ENCODE results near the gene ABCC10.

DNA sequence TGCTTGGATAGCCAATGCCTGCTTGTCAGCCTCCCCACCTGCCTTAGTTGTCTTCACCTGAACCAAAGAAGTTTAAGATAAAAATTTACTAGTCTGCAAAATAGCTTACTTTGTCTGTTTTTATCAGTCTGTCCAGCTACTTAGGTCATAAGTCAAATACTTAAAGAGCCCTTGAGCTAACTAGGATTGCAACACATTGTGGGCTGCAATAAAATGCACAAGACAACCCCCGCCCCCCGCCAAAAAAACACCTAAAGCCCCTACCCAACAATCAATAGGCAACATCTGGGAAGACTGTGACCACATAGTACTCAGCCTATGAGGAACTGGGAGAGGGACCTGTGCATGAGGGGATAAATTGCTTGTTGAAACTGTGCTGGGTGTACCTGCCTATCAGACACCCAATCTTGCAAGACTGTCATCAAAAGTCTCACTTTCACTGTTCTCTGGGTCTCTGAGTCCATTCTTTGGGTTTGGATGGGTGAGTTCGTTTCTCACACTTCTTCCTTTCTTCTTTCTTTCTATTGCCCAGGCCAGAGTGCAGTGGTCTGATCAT is 27.3 kb upstream of the ABCC10 start:
- TF ChIP-seq, protein P1, sequence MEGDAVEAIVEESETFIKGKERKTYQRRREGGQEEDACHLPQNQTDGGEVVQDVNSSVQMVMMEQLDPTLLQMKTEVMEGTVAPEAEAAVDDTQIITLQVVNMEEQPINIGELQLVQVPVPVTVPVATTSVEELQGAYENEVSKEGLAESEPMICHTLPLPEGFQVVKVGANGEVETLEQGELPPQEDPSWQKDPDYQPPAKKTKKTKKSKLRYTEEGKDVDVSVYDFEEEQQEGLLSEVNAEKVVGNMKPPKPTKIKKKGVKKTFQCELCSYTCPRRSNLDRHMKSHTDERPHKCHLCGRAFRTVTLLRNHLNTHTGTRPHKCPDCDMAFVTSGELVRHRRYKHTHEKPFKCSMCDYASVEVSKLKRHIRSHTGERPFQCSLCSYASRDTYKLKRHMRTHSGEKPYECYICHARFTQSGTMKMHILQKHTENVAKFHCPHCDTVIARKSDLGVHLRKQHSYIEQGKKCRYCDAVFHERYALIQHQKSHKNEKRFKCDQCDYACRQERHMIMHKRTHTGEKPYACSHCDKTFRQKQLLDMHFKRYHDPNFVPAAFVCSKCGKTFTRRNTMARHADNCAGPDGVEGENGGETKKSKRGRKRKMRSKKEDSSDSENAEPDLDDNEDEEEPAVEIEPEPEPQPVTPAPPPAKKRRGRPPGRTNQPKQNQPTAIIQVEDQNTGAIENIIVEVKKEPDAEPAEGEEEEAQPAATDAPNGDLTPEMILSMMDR (IDR thresholded peaks at IDR 0.05) = no peak
- TF ChIP-seq EP300 (IDR thresholded peaks at IDR 0.05) (no peak), POLR2A (IDR thresholded peaks at IDR 0.05) (no peak), POLR2AphosphoS5 (IDR thresholded peaks at IDR 0.05) (no peak)
